ENCODE results near the gene XIRP2.

The XIRP2 gene, protein sequence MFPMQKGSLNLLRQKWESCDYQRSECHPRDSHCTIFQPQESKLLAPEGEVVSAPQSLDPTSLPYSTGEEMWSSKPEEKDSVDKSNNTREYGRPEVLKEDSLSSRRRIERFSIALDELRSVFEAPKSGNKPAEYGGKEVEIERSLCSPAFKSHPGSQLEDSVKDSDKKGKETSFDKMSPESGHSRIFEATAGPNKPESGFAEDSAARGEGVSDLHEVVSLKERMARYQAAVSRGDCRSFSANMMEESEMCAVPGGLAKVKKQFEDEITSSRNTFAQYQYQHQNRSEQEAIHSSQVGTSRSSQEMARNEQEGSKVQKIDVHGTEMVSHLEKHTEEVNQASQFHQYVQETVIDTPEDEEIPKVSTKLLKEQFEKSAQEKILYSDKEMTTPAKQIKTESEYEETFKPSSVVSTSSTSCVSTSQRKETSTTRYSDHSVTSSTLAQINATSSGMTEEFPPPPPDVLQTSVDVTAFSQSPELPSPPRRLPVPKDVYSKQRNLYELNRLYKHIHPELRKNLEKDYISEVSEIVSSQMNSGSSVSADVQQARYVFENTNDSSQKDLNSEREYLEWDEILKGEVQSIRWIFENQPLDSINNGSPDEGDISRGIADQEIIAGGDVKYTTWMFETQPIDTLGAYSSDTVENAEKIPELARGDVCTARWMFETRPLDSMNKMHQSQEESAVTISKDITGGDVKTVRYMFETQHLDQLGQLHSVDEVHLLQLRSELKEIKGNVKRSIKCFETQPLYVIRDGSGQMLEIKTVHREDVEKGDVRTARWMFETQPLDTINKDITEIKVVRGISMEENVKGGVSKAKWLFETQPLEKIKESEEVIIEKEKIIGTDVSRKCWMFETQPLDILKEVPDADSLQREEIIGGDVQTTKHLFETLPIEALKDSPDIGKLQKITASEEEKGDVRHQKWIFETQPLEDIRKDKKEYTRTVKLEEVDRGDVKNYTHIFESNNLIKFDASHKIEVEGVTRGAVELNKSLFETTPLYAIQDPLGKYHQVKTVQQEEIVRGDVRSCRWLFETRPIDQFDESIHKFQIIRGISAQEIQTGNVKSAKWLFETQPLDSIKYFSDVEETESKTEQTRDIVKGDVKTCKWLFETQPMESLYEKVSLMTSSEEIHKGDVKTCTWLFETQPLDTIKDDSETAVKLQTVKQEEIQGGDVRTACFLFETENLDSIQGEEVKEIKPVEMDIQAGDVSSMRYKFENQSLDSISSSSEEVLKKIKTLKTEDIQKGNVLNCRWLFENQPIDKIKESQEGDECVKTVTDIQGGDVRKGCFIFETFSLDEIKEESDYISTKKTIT (N-terminal part only)

DNA sequence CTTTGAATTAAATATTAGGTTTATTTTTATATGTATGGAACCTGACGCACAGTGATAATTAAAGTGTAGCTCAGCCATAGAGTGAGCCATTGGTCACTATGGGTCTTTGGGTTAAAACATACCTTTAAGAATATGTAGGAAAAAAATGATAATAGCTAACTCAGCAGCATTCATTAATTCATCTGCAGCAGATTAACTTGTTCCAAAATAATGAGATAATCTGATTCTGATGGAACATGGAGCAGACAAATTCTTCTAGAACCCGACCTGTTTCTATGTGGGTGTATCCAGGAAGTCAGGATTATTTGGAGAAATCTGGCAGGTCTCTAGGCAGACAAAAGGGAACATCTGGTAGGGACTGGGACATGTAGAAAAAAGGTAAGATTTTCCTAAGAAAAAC is at the start of gene XIRP2:
Gene XIRP2 (plus strand): TSS at position 301 of the 400 bp plus-strand sequence. CDS start 15,003 bp downstream, outside the sequence.
- in situ Hi-C loops (cut with MboI; ENCODE audit: low sequenced_read_pairs): no loop called here

DNA sequence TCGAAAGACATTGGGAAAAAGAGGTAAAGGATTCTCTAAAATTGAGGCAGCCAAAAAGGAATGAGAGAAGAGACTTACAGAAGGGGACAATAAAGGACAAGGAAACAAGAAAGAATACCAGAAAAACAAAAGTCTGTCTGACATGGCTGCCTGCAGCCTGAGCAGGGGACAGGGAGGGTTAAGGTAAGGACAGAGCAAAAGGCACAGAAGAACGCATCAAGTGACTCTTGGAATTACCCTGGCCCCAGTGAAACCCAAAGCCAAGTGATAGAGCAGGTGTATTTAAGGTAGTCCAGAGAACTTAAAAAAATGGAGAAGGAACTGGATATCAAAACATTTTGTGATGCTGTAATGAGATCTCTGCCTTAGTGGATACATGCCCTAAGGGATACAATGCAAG is 47.1 kb upstream of the XIRP2 start:
- in situ Hi-C loops (cut with MboI; ENCODE audit: low sequenced_read_pairs): no loop called here

DNA sequence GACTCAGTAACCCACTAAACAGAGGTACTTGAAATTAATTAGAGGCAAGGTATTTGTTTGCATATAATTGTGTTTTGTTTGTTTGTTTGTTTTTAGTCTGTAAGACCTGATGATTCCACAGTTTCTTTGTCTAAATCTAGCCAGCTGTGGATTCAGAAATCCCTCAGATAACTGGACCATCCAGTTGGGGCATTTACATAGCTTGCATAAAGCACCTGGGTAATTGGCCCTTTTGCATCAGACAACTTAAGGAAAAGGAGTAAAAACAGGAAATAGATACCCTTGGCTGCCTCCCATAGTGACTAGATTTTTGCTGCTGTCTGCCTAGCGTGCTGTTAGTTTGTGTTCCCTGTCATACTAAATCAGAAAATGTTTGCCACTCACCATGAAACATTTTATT is 46.6 kb upstream of the XIRP2 start:
- in situ Hi-C loops (cut with MboI; ENCODE audit: low sequenced_read_pairs): no loop called here

DNA sequence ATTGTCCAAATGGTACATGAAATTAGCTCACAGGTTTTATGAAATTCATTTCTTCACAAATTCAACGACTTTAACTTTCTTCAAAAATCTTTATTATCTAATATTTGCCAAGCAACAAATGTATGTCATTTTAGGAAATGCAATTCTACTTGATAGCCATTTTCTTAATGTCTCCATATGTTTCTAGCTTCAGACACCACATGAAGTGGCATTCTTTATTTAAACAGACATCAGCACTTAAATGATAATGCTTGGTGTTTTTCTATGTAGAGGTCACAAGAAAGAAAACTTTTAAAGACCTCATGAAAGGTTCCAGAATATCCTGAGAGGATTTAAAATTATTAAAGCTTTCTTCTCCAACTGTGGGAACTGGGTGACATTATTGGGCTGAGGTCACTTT is 44.2 kb upstream of the XIRP2 start:
- in situ Hi-C loops (cut with MboI; ENCODE audit: low sequenced_read_pairs): no loop called here

DNA sequence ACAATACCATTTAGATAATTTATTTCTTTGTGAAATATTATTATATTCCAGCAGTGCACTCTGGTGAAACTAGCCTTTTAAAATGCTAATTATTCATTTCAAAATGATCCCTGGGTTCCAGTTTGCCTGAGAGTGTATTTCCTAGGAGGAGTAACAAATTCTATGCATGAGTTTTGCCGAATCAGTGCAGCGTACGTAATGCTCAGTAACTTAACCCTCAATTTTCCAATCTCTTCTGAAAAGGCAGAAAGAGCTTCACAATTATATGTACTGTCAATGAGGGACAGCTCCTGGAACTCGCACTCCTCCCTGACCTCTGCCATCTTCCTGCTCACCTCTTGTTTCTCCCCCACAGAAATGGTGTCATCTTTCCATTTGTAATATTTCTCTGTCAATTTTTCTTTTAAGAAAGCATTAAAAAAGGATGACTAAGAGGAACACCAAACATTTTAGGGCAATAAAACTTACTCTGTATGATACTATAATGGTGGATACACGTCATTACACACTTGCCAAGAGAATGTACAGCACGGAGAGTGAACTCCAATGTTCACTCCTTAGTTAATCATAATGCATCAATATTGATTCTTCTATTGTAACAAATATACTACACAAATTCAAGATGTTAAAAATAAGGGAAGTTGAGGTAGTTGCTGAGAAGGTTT is 25.7 kb upstream of the XIRP2 start:
- in situ Hi-C loops (cut with MboI; ENCODE audit: low sequenced_read_pairs): no loop called here

DNA sequence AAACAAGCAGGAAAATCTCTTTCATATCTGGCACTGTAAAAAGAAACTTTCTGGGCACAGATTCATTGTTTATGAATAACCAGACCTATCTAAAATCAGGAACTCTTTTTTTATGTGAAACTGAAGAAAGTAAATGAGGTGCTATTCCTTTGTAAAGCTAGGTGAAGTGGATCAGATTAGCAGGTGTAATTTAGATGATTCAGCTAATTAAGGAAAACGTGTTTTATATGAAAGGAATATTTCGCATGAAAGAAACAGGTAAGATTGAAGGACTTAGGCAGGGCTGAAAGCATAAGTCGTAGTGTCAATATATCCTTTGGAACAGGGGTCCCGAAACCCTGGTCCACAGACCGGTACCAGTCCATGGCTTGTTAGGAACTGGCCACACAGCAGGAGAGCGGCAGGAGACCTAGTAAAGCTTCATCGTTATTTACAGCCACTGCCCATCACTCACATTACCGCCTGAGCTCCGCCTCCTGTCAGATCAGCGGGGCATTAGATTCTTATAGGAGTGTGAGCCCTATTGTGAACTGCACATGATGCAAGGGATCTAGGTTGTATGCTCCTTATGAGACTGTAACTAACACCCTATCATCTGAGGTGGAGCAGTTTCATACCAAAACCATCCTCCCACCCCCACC is 20.3 kb upstream of the XIRP2 start:
- in situ Hi-C loops (cut with MboI; ENCODE audit: low sequenced_read_pairs): no loop called here

DNA sequence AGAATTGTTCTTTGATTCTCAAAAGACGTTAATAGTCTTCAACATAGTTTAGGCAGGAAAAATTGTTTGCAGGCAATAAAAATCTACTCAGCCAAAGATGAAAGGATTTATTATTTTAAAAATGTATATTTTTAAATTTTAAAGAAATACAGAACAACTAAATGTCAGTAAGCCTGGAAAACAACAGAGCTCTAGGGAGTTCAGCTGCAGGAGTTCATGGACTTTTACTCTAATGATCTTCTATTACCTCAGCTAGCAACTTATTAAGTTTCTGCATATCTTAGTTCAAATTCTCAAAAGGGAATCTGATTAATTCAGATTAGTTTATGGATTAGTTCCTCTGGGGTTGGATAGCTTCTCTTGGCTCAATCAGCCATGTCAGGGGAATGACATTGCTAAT is 17.9 kb upstream of the XIRP2 start:
- in situ Hi-C loops (cut with MboI; ENCODE audit: low sequenced_read_pairs): no loop called here

DNA sequence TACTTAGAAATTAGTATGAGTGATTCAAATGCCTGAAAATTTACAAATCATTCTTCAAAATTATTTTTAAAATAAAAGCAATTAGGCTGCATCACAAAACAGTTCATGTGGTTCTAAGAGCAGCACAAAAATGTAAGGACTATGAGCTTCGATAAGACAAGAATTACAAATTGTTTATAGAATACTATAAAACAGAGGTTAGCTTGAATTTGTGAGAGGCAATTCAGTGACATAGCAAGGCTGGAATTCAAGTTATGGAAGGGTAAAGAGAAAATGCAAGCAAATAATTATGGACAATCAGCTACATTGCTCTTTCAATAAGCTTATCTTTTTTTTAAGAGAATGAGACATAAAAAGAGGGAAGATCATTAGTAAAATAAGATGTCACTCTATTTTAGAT is 7.1 kb upstream of the XIRP2 start:
- in situ Hi-C loops (cut with MboI; ENCODE audit: low sequenced_read_pairs): no loop called here

DNA sequence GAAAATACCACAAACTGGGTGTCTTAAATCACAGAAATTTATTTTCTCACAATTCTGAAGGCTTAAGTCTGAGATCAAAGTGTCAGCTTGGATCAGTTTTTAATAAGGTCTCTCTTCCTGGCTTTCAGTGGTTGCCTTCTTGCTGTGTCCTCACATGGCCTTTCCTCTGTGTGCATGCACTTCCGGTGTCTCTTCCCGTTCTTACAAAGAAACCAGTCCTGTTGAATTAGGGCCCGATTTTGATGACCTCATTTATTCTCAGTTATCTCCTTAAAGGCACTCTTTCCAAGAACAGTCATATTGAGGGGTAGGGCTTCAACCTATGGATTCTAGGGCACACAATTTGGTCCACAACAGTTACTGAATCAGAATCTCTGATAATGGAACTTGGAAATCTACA is 5.4 kb upstream of the XIRP2 start:
- in situ Hi-C loops (cut with MboI; ENCODE audit: low sequenced_read_pairs): no loop called here

DNA sequence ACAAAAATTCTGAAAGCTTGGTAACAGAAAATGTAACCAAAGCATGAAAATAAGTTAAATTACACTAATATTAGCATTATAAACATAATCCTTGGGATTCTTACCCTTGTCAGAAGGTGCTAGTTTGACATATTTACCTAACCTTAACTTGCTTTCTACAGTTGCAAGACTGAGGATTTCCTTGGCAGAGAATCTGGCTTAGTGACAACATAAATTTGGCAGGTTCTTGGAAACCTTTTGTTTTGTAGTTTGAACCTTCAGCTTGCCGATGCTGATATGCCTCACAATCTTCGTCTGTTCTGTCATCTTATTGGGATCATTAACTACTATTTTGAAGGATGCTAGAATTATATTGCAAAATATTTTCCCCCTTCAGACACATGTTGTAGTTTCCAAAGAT is 3.4 kb downstream of the XIRP2 start:
- in situ Hi-C loops (cut with MboI; ENCODE audit: low sequenced_read_pairs): no loop called here

DNA sequence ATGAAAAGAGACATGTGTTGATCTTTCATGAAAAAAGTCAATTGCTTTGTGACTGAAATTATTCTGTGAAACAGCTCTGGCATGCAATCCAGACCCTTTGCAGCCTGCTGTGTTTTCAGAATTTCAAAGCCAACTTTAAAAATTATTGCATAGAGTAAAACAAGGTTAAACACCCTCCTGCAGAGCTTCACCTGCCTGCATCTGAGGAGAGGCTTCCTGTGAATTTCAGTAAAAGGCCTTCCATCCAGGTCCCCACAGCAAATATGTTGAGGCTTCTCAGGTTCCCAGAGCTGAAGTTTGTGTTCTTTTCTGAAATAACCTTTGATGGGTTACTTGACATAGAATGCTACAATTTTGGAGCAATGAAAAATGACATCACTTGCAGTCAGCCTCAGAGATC is 4.1 kb downstream of the XIRP2 start:
- in situ Hi-C loops (cut with MboI; ENCODE audit: low sequenced_read_pairs): no loop called here

DNA sequence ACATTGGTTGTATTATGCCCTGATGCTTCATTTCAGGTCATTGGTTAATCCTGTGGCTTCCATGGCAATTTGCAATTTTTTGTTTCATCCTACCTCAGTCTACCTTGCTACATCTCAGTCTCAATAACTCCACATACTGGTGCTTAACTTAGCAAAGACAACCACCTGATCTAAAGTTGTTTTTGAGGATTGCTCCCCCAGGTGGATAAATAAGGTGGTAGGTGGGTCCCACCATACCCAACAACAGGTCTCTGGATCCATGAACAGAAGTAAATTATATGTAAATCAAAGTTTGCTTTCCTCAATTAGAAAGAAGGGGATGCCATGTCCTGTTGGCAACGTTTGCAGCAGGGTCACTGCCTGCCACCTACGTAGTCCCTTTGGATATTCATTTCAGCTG is 7.0 kb downstream of the XIRP2 start:
- in situ Hi-C loops (cut with MboI; ENCODE audit: low sequenced_read_pairs): no loop called here

DNA sequence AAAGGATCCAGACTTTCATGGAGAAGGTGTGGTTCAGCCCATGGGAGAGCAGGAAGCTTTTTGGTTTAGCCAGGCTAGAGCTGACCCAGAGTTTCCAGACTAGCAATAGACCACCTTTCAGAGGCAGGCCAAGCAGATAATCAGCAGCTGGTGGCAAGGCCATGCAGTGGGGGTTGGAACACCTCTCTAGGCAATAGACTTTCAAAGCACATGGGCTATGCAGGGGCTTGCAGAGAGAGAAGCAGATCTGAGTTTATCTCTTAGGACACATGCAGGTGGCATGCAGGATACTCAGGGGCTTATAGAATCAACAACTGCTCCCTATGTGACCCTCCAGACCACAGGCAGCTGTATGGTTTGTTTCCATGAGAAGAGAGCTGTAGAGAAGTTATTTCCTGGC is 9.4 kb downstream of the XIRP2 start:
- in situ Hi-C loops (cut with MboI; ENCODE audit: low sequenced_read_pairs): no loop called here

DNA sequence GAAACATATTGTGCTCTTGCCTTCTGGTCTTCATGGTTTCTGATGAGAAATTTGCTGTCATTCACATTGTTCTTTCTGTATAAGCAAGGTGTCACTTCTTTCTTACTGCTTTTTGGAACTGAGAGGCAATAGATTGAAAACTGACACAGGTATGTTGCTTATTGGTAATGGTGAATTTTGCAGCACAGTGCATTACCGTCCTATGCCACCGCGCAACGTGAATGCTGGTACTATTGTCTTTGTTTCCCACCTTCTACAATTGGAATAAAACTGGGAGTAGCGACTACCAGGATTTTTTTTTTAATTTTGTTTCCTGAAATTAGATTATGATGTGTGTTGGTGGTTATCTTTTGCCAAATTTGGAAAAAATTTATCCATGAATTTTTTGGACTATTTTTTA is 11.4 kb downstream of the XIRP2 start:
- in situ Hi-C loops (cut with MboI; ENCODE audit: low sequenced_read_pairs): no loop called here

DNA sequence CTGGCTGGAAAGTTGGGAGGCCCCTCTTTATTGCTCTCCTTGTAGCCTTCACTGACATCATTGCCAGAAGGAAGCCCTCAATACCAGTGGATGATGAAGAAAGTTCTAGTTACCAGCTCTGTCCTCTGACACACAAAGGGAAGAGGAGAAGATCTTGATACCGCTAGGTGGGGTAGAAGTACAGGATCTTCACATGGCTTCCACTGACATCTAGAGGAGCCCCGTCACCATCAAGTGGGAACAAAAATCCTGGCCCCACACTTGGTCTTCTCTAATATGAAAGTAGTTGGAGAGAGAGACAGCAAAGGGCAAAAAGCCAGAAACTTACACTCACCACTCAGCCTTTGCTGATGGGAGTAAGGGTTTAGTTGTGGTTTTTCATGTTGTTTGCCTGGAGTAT is 12.4 kb downstream of the XIRP2 start:
- in situ Hi-C loops (cut with MboI; ENCODE audit: low sequenced_read_pairs): no loop called here

DNA sequence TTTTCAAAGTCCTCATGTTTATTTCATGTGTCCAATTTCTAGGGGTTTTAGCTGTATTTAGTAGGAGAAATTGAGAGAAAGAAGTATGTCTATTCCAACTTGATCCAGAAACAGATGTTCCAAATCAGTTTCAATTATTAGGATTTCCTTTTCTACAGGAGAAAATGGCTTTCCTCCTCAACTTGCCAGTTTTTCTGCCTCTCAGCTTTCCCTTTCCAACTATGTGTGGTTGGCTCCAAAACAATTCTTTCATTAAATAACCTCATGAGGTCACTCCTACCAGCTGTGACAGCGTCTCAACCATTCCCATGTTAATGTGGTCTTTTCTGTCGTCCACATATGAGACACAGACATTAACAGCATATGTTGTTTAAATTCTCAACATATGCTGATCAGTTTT is 13.1 kb downstream of the XIRP2 start:
- in situ Hi-C loops (cut with MboI; ENCODE audit: low sequenced_read_pairs): no loop called here

DNA sequence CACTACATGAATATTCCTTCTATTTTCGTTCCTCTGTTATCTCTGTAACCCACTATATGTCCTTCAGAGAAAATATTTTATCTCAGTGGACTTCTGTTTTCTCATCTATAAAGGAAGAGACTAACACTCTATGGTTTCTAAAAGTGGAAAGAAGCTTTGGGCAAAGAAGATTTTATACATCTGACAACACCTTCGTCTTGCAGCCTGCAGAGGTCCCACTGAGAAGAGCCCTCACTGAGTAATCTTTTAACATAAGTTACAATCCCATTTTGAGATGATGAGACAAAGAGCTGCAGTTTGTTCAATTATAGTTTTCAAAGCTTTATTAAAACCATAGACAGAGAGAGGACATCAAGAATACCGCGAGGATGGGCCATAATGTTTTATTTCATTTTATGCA is 28.7 kb downstream of the XIRP2 start:
- in situ Hi-C loops (cut with MboI; ENCODE audit: low sequenced_read_pairs): no loop called here

DNA sequence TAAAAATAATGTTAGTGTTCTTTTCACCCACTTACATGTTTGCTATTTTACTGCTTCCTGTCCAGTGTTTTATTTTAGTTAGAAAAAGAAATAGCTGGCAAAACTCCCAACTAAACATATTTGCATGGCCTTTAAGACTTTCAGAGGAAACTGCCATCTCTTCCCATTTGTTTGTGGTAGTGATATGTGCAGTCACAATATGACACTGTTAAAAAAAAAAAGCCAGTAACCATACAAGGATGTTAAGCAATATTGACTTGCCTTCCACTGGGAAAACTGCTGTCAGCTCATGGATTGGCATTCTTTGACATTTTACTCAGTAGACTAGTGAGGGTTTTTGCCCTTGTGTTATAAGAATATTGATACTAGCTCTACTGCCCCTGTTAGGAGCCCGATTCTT is 29.1 kb downstream of the XIRP2 start:
- in situ Hi-C loops (cut with MboI; ENCODE audit: low sequenced_read_pairs): no loop called here

DNA sequence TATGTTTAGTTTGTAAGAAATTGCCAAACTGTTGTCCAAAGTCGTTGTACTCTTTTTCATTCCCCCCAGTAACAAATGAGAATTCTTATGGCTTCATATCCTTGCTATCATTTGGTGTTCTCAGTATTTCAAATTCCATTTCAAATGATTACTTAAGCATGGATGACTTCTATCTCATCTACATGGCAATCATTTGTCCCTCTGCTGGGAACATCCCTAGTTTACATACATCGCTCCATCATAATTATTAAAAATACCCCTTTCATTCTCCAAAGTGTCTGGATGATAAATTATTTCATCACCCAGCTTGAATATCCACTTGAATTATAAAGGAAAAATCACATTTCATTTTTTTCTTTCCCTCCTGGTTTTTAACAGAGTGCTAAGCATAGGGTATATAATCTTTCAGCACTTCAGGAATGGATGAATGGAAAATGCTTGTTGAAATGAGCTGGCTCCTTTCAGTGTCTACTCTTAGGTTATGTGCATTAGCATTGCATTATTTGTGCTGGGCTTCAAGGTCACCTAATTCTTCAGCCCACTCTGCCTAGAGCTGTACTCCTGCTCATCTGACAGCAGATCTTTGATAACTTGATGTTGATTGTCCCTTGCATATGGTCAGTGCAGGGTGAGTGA is 33.1 kb downstream of the XIRP2 start:
- in situ Hi-C loops (cut with MboI; ENCODE audit: low sequenced_read_pairs): no loop called here

DNA sequence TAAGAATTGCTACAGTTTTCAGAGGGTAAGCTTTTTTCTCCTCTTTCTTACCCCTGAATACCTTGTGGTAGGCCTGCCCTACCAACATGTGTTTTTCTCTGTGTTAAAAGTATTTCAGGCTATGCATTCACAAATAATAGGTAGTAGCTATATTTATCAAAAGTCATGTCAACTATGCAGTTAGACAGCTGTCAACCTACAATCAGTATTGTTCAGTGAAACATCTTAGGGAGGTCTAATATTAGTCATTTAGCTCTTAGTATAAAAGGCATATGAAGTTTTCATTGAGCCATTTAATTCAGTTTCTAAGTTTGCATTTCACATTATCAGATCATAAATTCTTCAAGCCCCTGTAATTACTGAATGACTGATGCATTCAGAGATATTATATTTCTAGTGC is 36.7 kb downstream of the XIRP2 start:
- in situ Hi-C loops (cut with MboI; ENCODE audit: low sequenced_read_pairs): no loop called here
